Measurements from ENCODE around the gene PYDC1.
"Not testable (repeated sequence)": the region's sequence is repeated elsewhere in the genome, so short reads cannot be mapped to it uniquely, and the experiment has no call there.

The PYDC1 gene

GRCh38 chr16:31195861-31196260, 21.1 kb downstream of the PYDC1 start:
- DNase-seq (ENCODE audit: low spot score) = not testable (repeated sequence)

DNA sequence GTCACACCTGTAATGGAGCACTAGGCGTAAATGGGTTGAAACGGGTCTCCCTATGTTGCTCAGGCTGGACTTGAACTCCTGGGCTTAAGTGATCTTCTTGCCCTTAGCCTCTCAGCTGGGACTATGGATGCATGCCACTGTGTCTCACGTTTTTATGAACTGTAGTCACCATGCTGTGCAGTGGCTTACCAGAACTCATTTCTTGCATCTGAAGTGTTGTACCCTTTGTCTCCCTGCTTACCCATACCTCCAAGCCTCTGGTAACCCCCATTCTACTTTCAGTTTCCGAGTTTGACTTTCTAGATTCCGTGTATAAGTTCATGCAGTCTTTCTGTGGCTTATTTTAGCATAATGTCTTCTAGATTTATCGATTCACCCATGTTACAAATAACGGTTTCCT, 22.0 kb downstream of the PYDC1 start:
- DNase-seq (ENCODE audit: low spot score) = no peak

DNA sequence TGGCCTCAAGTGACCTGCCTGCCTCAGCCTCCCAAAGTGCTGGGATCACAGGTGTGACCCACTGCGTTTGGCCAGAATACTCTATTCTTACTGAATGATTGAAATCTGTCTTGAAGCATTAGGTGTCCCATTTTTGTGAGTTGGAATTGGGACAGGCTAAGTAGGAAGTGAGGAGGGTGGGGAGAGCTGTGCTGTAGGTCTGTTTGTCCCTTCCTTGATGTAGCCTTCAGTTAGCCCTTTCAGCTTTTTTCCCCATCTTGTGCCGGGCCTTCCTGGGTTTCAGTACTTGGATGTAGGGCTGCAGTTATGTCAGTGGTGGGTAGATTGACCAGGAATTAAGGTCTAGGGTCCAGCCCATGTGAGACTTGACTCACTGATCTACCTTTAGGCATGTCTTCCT, 23.1 kb downstream of the PYDC1 start:
- DNase-seq (ENCODE audit: low spot score) = no peak

- DNase-seq (ENCODE audit: low spot score) = no peak
These were observed 23.9 kb downstream of the PYDC1 start for GRCh38 chr16:31192856-31193642.

DNA sequence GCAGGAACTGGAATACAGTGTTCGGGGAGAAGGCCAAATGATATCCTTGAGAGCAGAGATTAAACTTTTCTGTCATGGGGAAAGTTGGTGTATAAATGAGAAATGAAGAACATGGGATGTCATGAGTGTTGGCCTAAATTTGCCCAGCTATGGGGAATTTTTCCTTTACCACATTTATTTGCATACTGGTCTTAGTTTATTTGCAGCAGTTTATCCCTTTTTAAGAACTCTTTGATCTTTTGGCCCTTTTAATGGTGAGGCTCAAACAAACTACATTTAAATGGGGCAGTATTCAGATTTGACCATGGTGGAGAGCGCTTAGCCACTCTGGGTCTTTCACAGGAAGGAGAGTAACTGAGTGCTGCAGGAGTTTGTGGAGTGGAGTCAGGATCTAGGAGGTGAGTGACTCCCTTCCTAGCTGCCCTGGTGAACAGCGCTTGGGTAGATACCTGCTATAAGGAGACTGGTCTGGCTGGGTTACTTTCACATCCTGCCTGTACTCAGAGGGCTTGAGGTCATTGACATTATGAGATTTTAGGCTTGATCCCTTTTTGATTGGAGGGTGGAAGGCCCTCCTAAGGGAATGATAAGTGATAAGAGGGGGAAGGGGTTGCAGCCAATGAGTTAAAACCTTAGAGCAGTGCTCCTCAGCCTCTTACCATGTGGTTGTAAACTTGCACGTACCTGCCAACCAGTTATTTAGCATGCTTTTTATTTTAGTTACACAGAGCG, 25.1 kb downstream of the PYDC1 start:
- no peak for DNase-seq (ENCODE audit: low spot score)

- no peak for DNase-seq (ENCODE audit: low spot score)
These were observed 26.0 kb downstream of the PYDC1 start for GRCh38 chr16:31190818-31191444.

GRCh38 chr16:31190061-31190460, 26.9 kb downstream of the PYDC1 start:
- DNase-seq (ENCODE audit: low spot score) = no peak

- DNase-seq (ENCODE audit: low spot score) = no peak
These were observed 27.5 kb downstream of the PYDC1 start for GRCh38 chr16:31189412-31189778.

DNA sequence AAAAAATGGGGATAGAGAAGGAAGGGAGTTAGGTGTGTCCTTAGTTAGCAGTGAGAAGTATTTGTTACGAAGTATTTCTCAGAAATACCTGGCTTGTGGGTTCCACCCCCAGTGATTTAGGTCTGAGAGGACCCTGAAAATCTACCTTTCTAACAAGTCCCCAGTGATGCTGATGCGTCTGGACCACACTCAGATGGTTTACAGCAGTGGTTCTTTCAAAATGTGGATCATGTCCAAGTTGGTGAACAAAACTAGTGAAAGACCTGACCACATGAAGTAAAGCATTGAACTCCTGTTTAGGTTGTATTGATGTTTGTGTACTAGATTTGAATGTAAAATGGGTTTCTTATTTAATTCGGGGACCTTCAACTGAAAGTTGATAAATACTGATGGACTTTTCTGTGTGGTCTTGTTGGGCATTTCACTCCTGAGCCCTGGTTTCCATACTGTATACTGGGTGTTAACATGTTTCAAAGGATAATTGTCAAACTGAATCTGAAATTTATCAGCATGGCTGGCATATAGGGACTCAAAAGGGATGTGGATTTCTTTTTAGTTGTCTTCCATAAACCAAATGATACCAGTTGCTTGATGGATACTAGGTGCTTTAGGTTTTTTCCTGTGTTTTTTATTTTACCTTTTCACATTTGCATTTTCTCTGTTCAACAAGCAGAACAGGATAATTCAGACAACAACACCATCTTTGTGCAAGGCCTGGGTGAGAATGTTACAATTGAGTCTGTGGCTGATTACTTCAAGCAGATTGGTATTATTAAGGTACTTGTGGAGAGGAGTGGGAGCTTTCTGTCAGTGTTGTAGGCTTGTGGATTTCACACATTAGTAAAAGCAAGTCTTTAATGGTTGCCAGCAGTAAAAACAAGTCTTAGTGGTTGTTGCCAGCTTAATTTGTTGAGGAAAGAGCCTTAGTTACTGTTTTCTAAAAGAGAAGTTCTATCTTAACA, 28.2 kb downstream of the PYDC1 start:
- DNase-seq (ENCODE audit: low spot score) = no peak

DNA sequence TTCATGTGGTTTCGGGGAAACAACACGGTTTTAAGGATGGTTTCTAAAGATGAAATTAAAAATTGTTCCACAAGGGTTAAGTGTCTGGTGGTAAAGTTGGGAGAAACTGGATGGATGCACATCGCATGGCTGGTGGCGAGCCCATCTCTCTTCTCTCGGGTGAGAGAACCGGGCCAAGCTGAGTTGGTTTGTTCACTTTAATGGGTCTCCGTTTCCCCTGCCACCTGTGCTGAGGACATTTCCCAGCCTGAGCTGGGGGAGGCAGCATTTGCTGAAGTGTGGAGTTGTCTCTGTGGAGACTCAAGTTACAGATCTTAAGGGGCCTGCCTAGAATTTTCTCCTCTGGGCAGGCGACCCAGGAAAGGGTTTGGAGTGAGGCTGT, 29.1 kb downstream of the PYDC1 start:
- DNase-seq (ENCODE audit: low spot score) = no peak

DNA sequence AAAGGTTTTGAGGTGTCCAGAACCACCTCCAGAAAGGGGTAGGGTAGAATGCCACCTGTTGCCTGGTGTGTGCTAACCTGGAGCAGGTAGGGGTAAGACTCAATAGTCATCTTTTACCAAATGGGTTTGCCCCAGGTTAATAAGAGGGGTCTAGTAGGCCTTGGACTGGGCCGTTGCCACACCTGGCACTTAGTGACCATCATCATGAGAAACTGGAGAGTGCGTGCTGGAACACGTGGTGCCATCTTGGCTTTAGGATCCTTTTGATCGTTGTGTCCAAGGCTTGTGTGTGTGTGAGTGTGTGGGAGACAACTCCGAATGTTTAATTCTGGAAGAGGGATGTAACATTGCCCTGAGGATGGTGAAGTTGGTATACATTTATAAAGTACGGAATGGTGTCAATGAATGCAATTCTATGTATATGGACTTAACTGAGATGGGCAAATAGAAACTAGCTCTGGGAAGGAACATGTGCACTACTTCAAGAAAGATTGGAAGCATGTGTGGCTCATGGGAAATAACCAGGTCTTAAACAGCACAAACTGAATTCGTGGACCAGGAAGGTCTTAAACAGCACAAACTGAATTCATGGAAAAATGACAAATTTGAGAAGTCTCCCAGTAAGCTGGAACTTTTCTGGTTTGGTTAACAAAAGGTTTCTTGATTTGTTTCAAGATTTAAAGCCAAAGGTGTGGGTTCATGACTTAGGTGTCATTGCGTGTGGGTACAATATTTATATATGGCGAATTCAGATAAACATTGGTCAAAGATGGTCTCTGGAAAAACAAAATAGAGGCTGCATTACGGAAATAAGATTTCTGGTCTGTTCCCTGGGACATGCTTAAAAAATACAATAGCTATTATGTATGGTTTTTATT, 29.8 kb downstream of the PYDC1 start:
- DNase-seq (ENCODE audit: low spot score) = no peak

DNA sequence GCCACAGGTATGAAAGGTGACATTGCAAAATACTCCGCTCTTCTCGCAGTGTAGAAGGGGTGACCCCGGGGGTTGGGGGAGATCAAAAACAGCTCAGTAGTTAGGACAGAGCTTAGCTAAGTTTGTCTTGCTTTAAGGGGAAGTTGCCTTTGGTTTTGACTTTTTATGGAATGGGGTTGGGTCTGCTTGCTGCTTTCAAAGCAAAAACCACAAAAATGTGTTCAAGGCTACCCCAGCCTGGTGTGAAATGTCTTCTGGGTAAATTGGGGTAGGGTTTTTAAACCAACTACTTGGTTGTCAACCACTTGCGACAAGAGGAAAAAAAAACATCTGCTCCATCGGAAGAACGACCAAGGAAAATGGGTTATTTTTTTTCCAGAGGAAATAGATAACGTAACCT, 30.8 kb downstream of the PYDC1 start:
- no peak for DNase-seq (ENCODE audit: low spot score)

DNA sequence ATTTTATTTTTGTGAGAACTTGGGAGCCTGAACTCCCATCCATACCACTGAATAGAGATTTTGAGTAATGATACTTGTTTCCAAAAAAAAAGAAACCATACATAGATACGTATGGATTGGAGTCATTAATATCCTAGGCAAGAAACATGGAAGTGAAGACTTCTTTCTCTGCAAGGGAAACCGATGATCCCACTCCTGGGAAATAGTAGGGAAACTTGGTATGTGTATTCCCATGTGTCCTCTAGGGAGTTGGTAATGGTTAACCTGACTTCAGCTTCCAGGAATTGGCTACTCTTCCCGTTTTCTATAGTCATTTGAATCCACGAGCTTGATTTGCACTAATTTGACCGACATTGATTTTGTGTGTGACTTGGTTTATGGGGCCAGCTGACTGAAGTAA, 31.6 kb downstream of the PYDC1 start:
- no peak for DNase-seq (ENCODE audit: low spot score)

GRCh38 chr16:31184888-31185287, 32.0 kb downstream of the PYDC1 start:
- no peak for DNase-seq (ENCODE audit: low spot score)

- no peak for DNase-seq (ENCODE audit: low spot score)
These were observed 33.2 kb downstream of the PYDC1 start for GRCh38 chr16:31183432-31184428.

- DNase-seq (ENCODE audit: low spot score) = no peak
These were observed 34.5 kb downstream of the PYDC1 start for GRCh38 chr16:31182391-31182790.

GRCh38 chr16:31181102-31181830, 35.7 kb downstream of the PYDC1 start:
- DNase-seq (ENCODE audit: low spot score) = no peak

DNA sequence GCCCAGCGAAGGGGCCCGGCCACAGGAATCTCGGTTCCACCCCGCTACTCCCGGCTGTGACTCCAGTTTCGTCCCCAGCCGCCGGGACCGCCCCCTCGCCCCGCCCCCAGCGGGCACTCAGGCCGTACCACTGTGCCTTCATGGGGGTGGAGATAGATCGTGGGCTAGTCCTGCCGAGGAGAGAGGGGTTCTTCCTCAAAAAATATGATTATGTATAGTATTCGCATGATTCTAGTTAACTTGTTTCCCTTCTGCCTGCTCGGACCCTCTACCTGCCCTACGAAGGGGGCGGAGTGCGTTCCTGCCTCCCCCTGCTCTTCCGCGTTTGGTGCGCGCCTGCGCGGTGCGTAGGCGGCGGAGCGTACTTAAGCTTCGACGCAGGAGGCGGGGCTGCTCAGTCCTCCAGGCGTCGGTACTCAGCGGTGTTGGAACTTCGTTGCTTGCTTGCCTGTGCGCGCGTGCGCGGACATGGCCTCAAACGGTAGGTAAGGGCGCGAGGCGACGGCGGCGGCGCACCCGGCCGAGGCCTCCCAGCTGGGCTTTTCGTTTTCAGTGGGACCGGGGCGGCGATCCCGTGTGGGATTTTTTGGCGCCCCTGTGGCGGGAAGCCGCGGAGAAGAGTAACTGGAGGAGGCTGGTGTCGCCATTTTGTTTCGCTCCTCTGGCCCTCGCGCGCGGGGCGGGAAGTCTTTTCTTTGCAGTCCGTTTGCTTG, 37.0 kb downstream of the PYDC1 start, which contains the start of gene FUS:
Gene FUS, plus strand, starts transcription at position 393 of the 713 bp plus-strand sequence. Its CDS starts 76 bp downstream, at position 469.
- DNase-seq (ENCODE audit: low spot score) = peak; percentile 92

All from HuH-7.5 (cell line).